HCT116 (cell line): ENCODE results near the gene MESD. TPM values are rescaled to one million over a fixed set of nuclear protein-coding genes. Genes with fewer than 3 reads are reported as not detected.

ENCODE experiments used
- ATAC-seq: fragments of 200-7000 bp; cut with Tn5 transposase; 2 replicates; pipeline ENCODE4 v1.9.1; 2020; ENCODE audit warnings: mild to moderate bottlenecking, moderate library complexity
- BruUV-seq: library from RNA; stranded (reverse); fragments of 400-500 nt; replicated peaks from 2 replicates; lab custom pipeline; 2021; lab: Mats Ljungman, UMichigan
- CTCF ChIA-PET: fragments of 300-600 bp; sonication (Branson Sonifier 250); formaldehyde crosslinking; loops from one replicate; lab custom pipeline; 2021; ENCODE audit warnings: antibody characterized with exemption; lab: Charles Lee
- POLR2A ChIA-PET: fragments of 300-600, 350-600 bp; sonication (Branson Sonifier 250); formaldehyde crosslinking; loops from one replicate; lab custom pipeline; 2021; ENCODE audit warnings: antibody characterized with exemption; lab: Charles Lee
- RAD21 ChIA-PET, 2 experiments: fragments of 300-600 bp; sonication (Branson Sonifier 250); formaldehyde crosslinking; loops; one replicate each; lab custom pipeline; 2023; ENCODE audit warnings: low total read pairs in 2 of 2; ENCODE audit not compliant: uncharacterized antibody in 2 of 2, unreplicated experiment in 2 of 2, low non-redundant PET in 1 of 2; lab: Charles Lee
- DNase-seq: peaks from one replicate; pipeline ENCODE4 v3.0.0-alpha.2; 2010; ENCODE audit warnings: low read depth, low spot score
- H2AFZ ChIP-seq: fragments of 200-600 bp; shearing (Covaris generic), sonication (generic); 2 replicates; pipeline ENCODE4 v1.6.1; 2017; ENCODE audit warnings: low read depth, mixed run types, mixed read lengths, antibody characterized with exemption, low read length; ENCODE audit not compliant: poor library complexity, severe bottlenecking
- H3K27ac ChIP-seq: 2 replicates; pipeline ENCODE4 v1.5.1; 2012; ENCODE audit warnings: low read depth, low read length
- H3K27me3 ChIP-seq: fragments of 200-600 bp; sonication (generic); 2 replicates; pipeline ENCODE4 v1.6.1; 2016; ENCODE audit warnings: mixed run types, low read length, mixed read lengths; ENCODE audit not compliant: insufficient read depth
- H3K36me3 ChIP-seq, 2 experiments: fragments of 200-500 bp in 1 of 2; fragments of 200-600 bp in 1 of 2; sonication (Bioruptor generic) in 1 of 2; sonication (generic) in 1 of 2; 2 replicates each; pipeline versions ENCODE4 v1.5.1 to v1.6.1; 2014 to 2016; ENCODE audit warnings: low read length in 2 of 2, inconsistent platforms in 1 of 2, mixed read lengths in 1 of 2, mixed run types in 1 of 2; ENCODE audit not compliant: insufficient read depth in 2 of 2, control insufficient read depth in 1 of 2
- H3K4me1 ChIP-seq, 2 experiments: fragments of 200-600 bp in 1 of 2; sonication (generic) in 1 of 2; 2 replicates each; pipeline versions ENCODE4 v1.5.1 to v1.6.1; 2012 to 2017; ENCODE audit warnings: low read length in 2 of 2, inconsistent platforms in 1 of 2, mild to moderate bottlenecking in 1 of 2, mixed read lengths in 1 of 2, mixed run types in 1 of 2, moderate library complexity in 1 of 2; ENCODE audit not compliant: insufficient read depth in 2 of 2, control insufficient read depth in 1 of 2
- H3K4me2 ChIP-seq: fragments of 200-600 bp; sonication (generic); 2 replicates; pipeline ENCODE4 v1.6.1; 2017; ENCODE audit warnings: mixed run types, low read length, mixed read lengths
- H3K4me3 ChIP-seq, 2 experiments: fragments of 200-600 bp in 1 of 2; sonication (generic) in 1 of 2; replicated peaks in 1 of 2; 2 replicates each; pipeline ENCODE4 v1.5.1; 2011 to 2016; ENCODE audit warnings: low read length in 2 of 2, control low read depth in 1 of 2, low read depth in 1 of 2, mild to moderate bottlenecking in 1 of 2, mixed read lengths in 1 of 2, mixed run types in 1 of 2
- H3K79me2 ChIP-seq: fragments of 200-600 bp; sonication (generic); 2 replicates; pipeline ENCODE4 v1.6.1; 2017; ENCODE audit warnings: mild to moderate bottlenecking, mixed run types, low read length, moderate library complexity, mixed read lengths; ENCODE audit not compliant: insufficient read depth
- H3K9ac ChIP-seq: fragments of 200-600 bp; sonication (generic); 2 replicates; pipeline ENCODE4 v1.6.1; 2016; ENCODE audit warnings: low read length, mixed read lengths
- H3K9me2 ChIP-seq: fragments of 200-600 bp; sonication (generic), shearing (Covaris generic); 2 replicates; pipeline ENCODE4 v1.6.1; 2017; ENCODE audit warnings: mixed run types, mild to moderate bottlenecking, moderate library complexity; ENCODE audit not compliant: insufficient read depth
- H3K9me3 ChIP-seq, 2 experiments: fragments of 200-500 bp in 1 of 2; fragments of 200-600 bp in 1 of 2; sonication (Bioruptor generic) in 1 of 2; sonication (generic) in 1 of 2; 2 replicates each; pipeline ENCODE4 v1.6.1; 2014 to 2017; ENCODE audit warnings: low read length in 2 of 2, mixed read lengths in 2 of 2, inconsistent platforms in 1 of 2, low read depth in 1 of 2, mild to moderate bottlenecking in 1 of 2, mixed run types in 1 of 2, moderate library complexity in 1 of 2; ENCODE audit not compliant: control insufficient read depth in 1 of 2, insufficient read depth in 1 of 2
- H4K20me1 ChIP-seq: fragments of 200-600 bp; sonication (generic), shearing (Covaris generic); 2 replicates; pipeline ENCODE4 v1.6.1; 2017; ENCODE audit warnings: mixed run types, mild to moderate bottlenecking, moderate library complexity; ENCODE audit not compliant: insufficient read depth
- CBX3 ChIP-seq: IDR thresholded peaks from 2 replicates; pipeline ENCODE4 v1.6.1; 2012; ENCODE audit warnings: low read depth
- CTCF ChIP-seq, 3 experiments: fragments of 200-600 bp in 1 of 3; sonication (generic) in 1 of 3; IDR thresholded peaks in 2 of 3; conservative IDR thresholded peaks in 1 of 3; 2 replicates each; pipeline ENCODE4 v1.5.1; 2012 to 2017; ENCODE audit warnings: low read depth in 2 of 3, low read length in 2 of 3, antibody characterized with exemption in 1 of 3, borderline replicate concordance in 1 of 3, control low read depth in 1 of 3, mild to moderate bottlenecking in 1 of 3, mixed read lengths in 1 of 3, mixed run types in 1 of 3, moderate library complexity in 1 of 3; ENCODE audit not compliant: insufficient read depth in 1 of 3
- EZH2phosphoT487 ChIP-seq: fragments of 200-600 bp; IDR thresholded peaks from 2 replicates; pipeline ENCODE4 v1.6.1; 2018; ENCODE audit warnings: antibody characterized with exemption, borderline replicate concordance
- FOSL1 ChIP-seq: IDR thresholded peaks from 2 replicates; pipeline ENCODE4 v1.6.1; 2012; ENCODE audit warnings: low read depth
- JUND ChIP-seq: IDR thresholded peaks from 2 replicates; pipeline ENCODE4 v1.6.1; 2012
- POLR2A ChIP-seq: IDR thresholded peaks from 2 replicates; pipeline ENCODE4 v1.7.0; 2011; ENCODE audit warnings: borderline replicate concordance; ENCODE audit not compliant: insufficient read depth, insufficient read length; ENCODE audit errors: extremely low read depth
- POLR2AphosphoS5 ChIP-seq: IDR thresholded peaks from 2 replicates; pipeline ENCODE4 v1.6.1; 2011; ENCODE audit warnings: mild to moderate bottlenecking, low read depth, low read length, moderate library complexity
- RAD21 ChIP-seq: IDR thresholded peaks from 2 replicates; pipeline ENCODE4 v1.6.1; 2012; ENCODE audit warnings: low read depth, mild to moderate bottlenecking
- SIN3A ChIP-seq: IDR thresholded peaks from 2 replicates; pipeline ENCODE4 v1.6.1; 2012; ENCODE audit warnings: low read depth
- SP1 ChIP-seq: IDR thresholded peaks from 2 replicates; pipeline ENCODE4 v1.6.1; 2012; ENCODE audit warnings: low read depth
- SRF ChIP-seq: IDR thresholded peaks from 2 replicates; pipeline ENCODE4 v1.6.1; 2012; ENCODE audit warnings: low read depth
- TCF7L2 ChIP-seq: IDR thresholded peaks from 2 replicates; pipeline ENCODE4 v1.7.0; 2011; ENCODE audit warnings: borderline replicate concordance, inconsistent platforms; ENCODE audit not compliant: insufficient read depth, insufficient read length; ENCODE audit errors: extremely low read depth
- YY1 ChIP-seq: IDR thresholded peaks from 2 replicates; pipeline ENCODE4 v1.6.1; 2011; ENCODE audit warnings: low read length, low read depth, moderate library complexity, mild to moderate bottlenecking; ENCODE audit not compliant: insufficient replicate concordance; ENCODE audit errors: extremely low read depth
- ZFX ChIP-seq: fragments of 450-650 bp; IDR thresholded peaks from 2 replicates; pipeline ENCODE4 v1.6.1; 2017
- intact Hi-C: fragments of 100-400 bp; cut with micrococcal nuclease; formaldehyde crosslinking; loops from 2 replicates; pipeline ENCODE4 v1.10.0; 2022
- total RNA-seq: library from RNA; stranded (reverse); gene quantifications from one replicate; pipeline ENCODE4 v1.2.1, GENCODE V29; 2021; ENCODE audit not compliant: unreplicated experiment
- TF ChIP-seq, protein P1 (sequence below): IDR thresholded peaks from 2 replicates; pipeline ENCODE4 v1.6.1; 2012
- TF ChIP-seq, protein P2 (sequence below): IDR thresholded peaks from 2 replicates; pipeline ENCODE4 v1.6.1; 2012

The MESD gene
- total RNA-seq, 1 experiment from 2014 or later: 22.5 TPM

GRCh38 chr15:80998251-80998650, 8.6 kb upstream of the MESD start:
- H3K9me2 ChIP-seq: no peaks in the 10 kb centered on the region
- ChIA-PET POLR2A (no interaction called here), RAD21 (no interaction called here), CTCF (interaction anchor here (1.6 kb wide), 1 partner anchor 268 kb away, joined by 3 read pairs; no protein-coding TSS in a partner anchor)
- DNase-seq: no peak
- peak overlapping the region; percentile 24; the same call in 1 of the 2 replicates for H3K9ac ChIP-seq
- H2AFZ ChIP-seq: no peak overlapping the region
- no peak overlapping the region for H3K4me3 ChIP-seq
- H3K79me2 ChIP-seq: peaks cover 26% of the 10 kb centered on the region
- H3K4me1 ChIP-seq: peaks cover 15 to 36% of the 10 kb centered on the region in 2 experiments
- no peaks in the 10 kb centered on the region for H3K27me3 ChIP-seq
- intact Hi-C loops: loop anchor here (5.0 to 10.0 kb wide), 3 partner anchors 109 to 327 kb away; partner anchors contain the start of gene STARD5
- peaks cover 0 to 5% of the 10 kb centered on the region in 2 experiments; a peak in 1 of 4 replicates for H3K36me3 ChIP-seq
- H3K4me2 ChIP-seq: peak overlapping the region; percentile 24
- ATAC-seq: no peak
- no peak for TF ChIP-seq SRF
- TF ChIP-seq CBX3: no peak
- no peak for TF ChIP-seq JUND
- no peak for TF ChIP-seq RAD21
- no peak for TF ChIP-seq FOSL1
- no peak for TF ChIP-seq POLR2A
- TF ChIP-seq EZH2phosphoT487: no peak
- TF ChIP-seq YY1: no peak
- no peak for TF ChIP-seq CTCF (IDR thresholded peaks at IDR 0.05 in 2 of 3, conservative IDR thresholded peaks at IDR 0.05 in 1 of 3; ENCODE audit: borderline replicate concordance in 1 of 3, insufficient read depth in 1 of 3, low read depth in 2 of 3, low read length in 2 of 3)
- no peak for TF ChIP-seq ZFX
- TF ChIP-seq POLR2AphosphoS5: no peak
- no peak for TF ChIP-seq SP1
- TF ChIP-seq, protein P1, sequence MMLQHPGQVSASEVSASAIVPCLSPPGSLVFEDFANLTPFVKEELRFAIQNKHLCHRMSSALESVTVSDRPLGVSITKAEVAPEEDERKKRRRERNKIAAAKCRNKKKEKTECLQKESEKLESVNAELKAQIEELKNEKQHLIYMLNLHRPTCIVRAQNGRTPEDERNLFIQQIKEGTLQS: no peak
- TF ChIP-seq, protein P2, sequence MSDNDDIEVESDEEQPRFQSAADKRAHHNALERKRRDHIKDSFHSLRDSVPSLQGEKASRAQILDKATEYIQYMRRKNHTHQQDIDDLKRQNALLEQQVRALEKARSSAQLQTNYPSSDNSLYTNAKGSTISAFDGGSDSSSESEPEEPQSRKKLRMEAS: no peak
- no peak for TF ChIP-seq SIN3A
- TF ChIP-seq TCF7L2: no peak
- H3K27ac ChIP-seq: peak overlapping the region; percentile 5; the same call in 1 of the 2 replicates
- no TSS peak for BruUV-seq
- no peaks in the 10 kb centered on the region for H3K9me3 ChIP-seq
- H4K20me1 ChIP-seq: no peaks in the 10 kb centered on the region
